SK-N-SH (cell line): ENCODE data around the gene PRKN. TPM values are rescaled to one million over a fixed set of nuclear protein-coding genes. Genes with fewer than 3 reads are reported as not detected.

Experiments used
- CTCF ChIA-PET: fragments of 300-600, 350-600 bp; formaldehyde crosslinking; extraction: SDS; loops from one replicate; lab custom pipeline; 2021; lab: Yijun Ruan, JAX
- POLR2A ChIA-PET: fragments of 350-600 bp; sonication (Branson Sonifier 250); formaldehyde crosslinking; extraction: SDS; loops from one replicate; lab custom pipeline; 2020; ENCODE audit warnings: antibody characterized with exemption, inconsistent platforms; lab: Yijun Ruan, JAX
- DNase-seq: peaks from one replicate; pipeline ENCODE4 v3.0.0; 2012
- H2AFZ ChIP-seq: fragments of 200-600 bp; sonication (generic); 2 replicates; pipeline ENCODE4 v1.8.1; 2016; ENCODE audit warnings: antibody characterized with exemption, mild to moderate bottlenecking, low read depth
- H3F3A ChIP-seq: fragments of 200-600 bp; sonication (generic); replicated peaks from 2 replicates; pipeline ENCODE3; 2016; ENCODE audit warnings: antibody characterized with exemption, mild to moderate bottlenecking; ENCODE audit not compliant: insufficient read depth
- H3K27ac ChIP-seq, 2 experiments: fragments of 200-500 bp in 1 of 2; fragments of 200-600 bp in 1 of 2; sonication (Bioruptor generic) in 1 of 2; sonication (generic), shearing (Covaris generic) in 1 of 2; 2 replicates each; pipeline versions ENCODE4 v1.5.1 to v1.6.1; 2014 to 2016; ENCODE audit warnings: low read depth in 2 of 2, inconsistent platforms in 1 of 2, low read length in 1 of 2, mild to moderate bottlenecking in 1 of 2, mixed read lengths in 1 of 2
- H3K27me3 ChIP-seq: fragments of 200-600 bp; sonication (generic), shearing (Covaris generic); 2 replicates; pipeline ENCODE4 v1.6.1; 2016; ENCODE audit warnings: mixed run types; ENCODE audit not compliant: insufficient read depth
- H3K36me3 ChIP-seq, 2 experiments: fragments of 200-500 bp in 1 of 2; fragments of 200-600 bp in 1 of 2; sonication (Bioruptor generic) in 1 of 2; sonication (generic) in 1 of 2; replicated peaks in 1 of 2; 2 replicates each; pipeline versions ENCODE3 to v1.5.1; 2014 to 2016; ENCODE audit warnings: low read length in 1 of 2, mild to moderate bottlenecking in 1 of 2; ENCODE audit not compliant: insufficient read depth in 2 of 2, control insufficient read depth in 1 of 2
- H3K4me1 ChIP-seq, 2 experiments: fragments of 200-500 bp in 1 of 2; fragments of 200-600 bp in 1 of 2; sonication (Bioruptor generic) in 1 of 2; sonication (generic), shearing (Covaris generic) in 1 of 2; 2 replicates each; pipeline versions ENCODE4 v1.5.1 to v1.6.1; 2014 to 2016; ENCODE audit warnings: low read depth in 1 of 2, low read length in 1 of 2, mixed run types in 1 of 2; ENCODE audit not compliant: insufficient read depth in 2 of 2, control insufficient read depth in 1 of 2
- H3K4me2 ChIP-seq: fragments of 200-600 bp; sonication (generic), shearing (Covaris generic); 2 replicates; pipeline ENCODE4 v1.6.1; 2017; ENCODE audit warnings: mixed run types
- H3K4me3 ChIP-seq, 2 experiments: fragments of 200-500 bp in 1 of 2; fragments of 200-600 bp in 1 of 2; sonication (Bioruptor generic) in 1 of 2; sonication (generic), shearing (Covaris generic) in 1 of 2; 2 replicates each; pipeline versions ENCODE4 v1.5.1 to v1.8.1; 2014 to 2016; ENCODE audit warnings: low read depth in 2 of 2, inconsistent platforms in 1 of 2, low read length in 1 of 2, mild to moderate bottlenecking in 1 of 2, mixed read lengths in 1 of 2, moderate library complexity in 1 of 2
- H3K79me2 ChIP-seq: fragments of 200-600 bp; sonication (generic); 2 replicates; pipeline ENCODE4 v1.8.1; 2017; ENCODE audit warnings: mild to moderate bottlenecking; ENCODE audit not compliant: insufficient read depth
- H3K9ac ChIP-seq: fragments of 200-600 bp; sonication (generic); 2 replicates; pipeline ENCODE4 v1.6.1; 2017; ENCODE audit warnings: mixed run types
- H3K9me2 ChIP-seq: fragments of 200-600 bp; sonication (generic); 2 replicates; pipeline ENCODE4 v1.6.1; 2017; ENCODE audit warnings: mixed run types
- H3K9me3 ChIP-seq: fragments of 200-600 bp; sonication (generic); 2 replicates; pipeline ENCODE4 v1.6.1; 2017; ENCODE audit warnings: mixed run types, mild to moderate bottlenecking, moderate library complexity
- H4K20me1 ChIP-seq: fragments of 200-600 bp; sonication (generic); 2 replicates; pipeline ENCODE4 v1.6.1; 2017; ENCODE audit warnings: mild to moderate bottlenecking, mixed run types; ENCODE audit not compliant: insufficient read depth
- CHD2 ChIP-seq: fragments of 150-350 bp; IDR thresholded peaks from 2 replicates; pipeline ENCODE4 v1.6.1; 2018; ENCODE audit warnings: low read length; ENCODE audit not compliant: partially characterized antibody
- ELF1 ChIP-seq: IDR thresholded peaks from 2 replicates; pipeline ENCODE4 v1.4.0; 2012
- EP300 ChIP-seq, 2 experiments: IDR thresholded peaks; 2 replicates each; pipeline versions ENCODE4 v1.4.0 to v1.6.1; 2012; ENCODE audit warnings: borderline replicate concordance in 1 of 2, low read depth in 1 of 2, low read length in 1 of 2
- FOXJ3 ChIP-seq: sonication (generic); formaldehyde crosslinking; IDR thresholded peaks from 2 replicates; pipeline ENCODE4 v1.5.1; 2020; ENCODE audit warnings: mild to moderate bottlenecking, missing genetic modification reagents
- GATA2 ChIP-seq: sonication (generic); formaldehyde crosslinking; IDR thresholded peaks from 2 replicates; pipeline ENCODE4 v1.5.0; 2020; ENCODE audit warnings: mild to moderate bottlenecking, missing genetic modification reagents
- IRF3 ChIP-seq: fragments of 150-350 bp; IDR thresholded peaks from 2 replicates; pipeline ENCODE4 v1.6.1; 2016; ENCODE audit warnings: mild to moderate bottlenecking, low read depth, low read length
- MXI1 ChIP-seq: IDR thresholded peaks from 2 replicates; pipeline ENCODE4 v1.6.1; 2012; ENCODE audit warnings: mild to moderate bottlenecking, low read depth, low read length, improper control_type of control experiment
- NFIC ChIP-seq: IDR thresholded peaks from 2 replicates; pipeline ENCODE4 v1.4.0; 2012; ENCODE audit warnings: borderline replicate concordance
- NRF1 ChIP-seq: IDR thresholded peaks from 2 replicates; pipeline ENCODE4 v1.6.1; 2012; ENCODE audit warnings: low read depth, mild to moderate bottlenecking, low read length
- POLR2AphosphoS5 ChIP-seq: IDR thresholded peaks from 2 replicates; pipeline ENCODE4 v1.6.1; 2012; ENCODE audit warnings: low read depth, low read length
- RAD21 ChIP-seq: IDR thresholded peaks from 2 replicates; pipeline ENCODE4 v1.6.1; 2012; ENCODE audit warnings: mild to moderate bottlenecking, low read length
- RFX5 ChIP-seq: IDR thresholded peaks from 2 replicates; pipeline ENCODE4 v1.6.1; 2012; ENCODE audit warnings: mild to moderate bottlenecking, improper control_type of control experiment, low read length
- SIN3A ChIP-seq: IDR thresholded peaks from 2 replicates; pipeline ENCODE4 v1.6.1; 2012; ENCODE audit warnings: low read depth, mild to moderate bottlenecking, low read length, moderate library complexity, borderline replicate concordance
- WGBS: methylation state at CpG from one replicate; pipeline ENCODE4 v1.1.6; 2017; ENCODE audit warnings: low lambda C conversion rate; 5-methylcytosine and 5-hydroxymethylcytosine counted together
- polyA plus RNA-seq, 3 experiments: library from polyadenylated mRNA; depleted of rRNA; stranded (reverse); fragments of >200 nt; gene quantifications; 2 replicates each; pipeline ENCODE4 v1.2.3, GENCODE V29; 2012

Gene PRKN
- polyA plus RNA-seq, 1 of the 3 experiments (the other 2 are of a cell fraction): 0.76 TPM

- no peak overlapping the region for H3K27ac ChIP-seq
- no peak overlapping the region for H3K4me2 ChIP-seq
- no peak for DNase-seq
- H3K9me2 ChIP-seq: no peaks in the 10 kb centered on the region
- 58% methylated on average over 9 of the region's 9 CpGs for WGBS
- no peaks in the 10 kb centered on the region for H3K27me3 ChIP-seq
- H3K79me2 ChIP-seq: no peaks in the 10 kb centered on the region
- no peak overlapping the region for H3K4me3 ChIP-seq
- ChIA-PET CTCF (no interaction called here), POLR2A (no interaction called here)
- no peaks in the 10 kb centered on the region for H3F3A ChIP-seq
- peaks cover 0 to 3% of the 10 kb centered on the region in 2 experiments; a peak in 2 of 4 replicates for H3K4me1 ChIP-seq
- H3K36me3 ChIP-seq: no peaks in the 10 kb centered on the region
- no peak overlapping the region for H2AFZ ChIP-seq
- 0 out of 2 replicates have a peak, but pooled peaks cover 3% of the 10 kb centered on the region for H3K9me3 ChIP-seq
- no peaks in the 10 kb centered on the region for H4K20me1 ChIP-seq
- TF ChIP-seq NFIC (no peak), EP300 (IDR thresholded peaks at IDR 0.05; ENCODE audit: borderline replicate concordance in 1 of 2, low read depth in 1 of 2, low read length in 1 of 2) (no peak), NRF1 (no peak), FOXJ3 (CRISPR knock-in tag) (no peak), IRF3 (no peak), SIN3A (no peak), RFX5 (no peak), GATA2 (CRISPR knock-in tag) (no peak), POLR2AphosphoS5 (no peak), CHD2 (no peak), MXI1 (no peak), ELF1 (no peak), RAD21 (no peak)
- no peak overlapping the region for H3K9ac ChIP-seq
Observed at GRCh38 chr6:162165479-162165878, 562.1 kb downstream of the PRKN start.

GRCh38 chr6:162157167-162157870 is 570.2 kb downstream of the PRKN start:
- Histone ChIP-seq H3K9me3 (no peaks in the 10 kb centered on the region), H3K27me3 (no peaks in the 10 kb centered on the region), H3K9ac (no peak overlapping the region), H3K79me2 (no peaks in the 10 kb centered on the region), H3K4me1 (no peaks in the 10 kb centered on the region; a peak in 1 of 4 replicates), H3K27ac (no peak overlapping the region), H3F3A (no peaks in the 10 kb centered on the region), H2AFZ (no peak overlapping the region), H3K36me3 (no peaks in the 10 kb centered on the region), H3K4me3 (no peak overlapping the region), H4K20me1 (no peaks in the 10 kb centered on the region), H3K4me2 (no peak overlapping the region), H3K9me2 (no peaks in the 10 kb centered on the region)
- ChIA-PET CTCF (no interaction called here), POLR2A (no interaction called here)
- WGBS: 23% methylated on average over 3 of the region's 3 CpGs
- DNase-seq: no peak
- no peak for TF ChIP-seq IRF3
